GM11168 (cell line): ENCODE results near the gene STPG4.
"Not testable (repeated sequence)": the region's sequence is repeated elsewhere in the genome, so short reads cannot be mapped to it uniquely, and the experiment has no call there.

ENCODE experiments used
- in situ Hi-C: fragments of 300-500 bp; cut with MboI; formaldehyde crosslinking; loops from one replicate; pipeline ENCODE4 v1.12.0; 2022; ENCODE audit warnings: low sequenced_read_pairs; ENCODE audit not compliant: unreplicated experiment

Gene STPG4

DNA sequence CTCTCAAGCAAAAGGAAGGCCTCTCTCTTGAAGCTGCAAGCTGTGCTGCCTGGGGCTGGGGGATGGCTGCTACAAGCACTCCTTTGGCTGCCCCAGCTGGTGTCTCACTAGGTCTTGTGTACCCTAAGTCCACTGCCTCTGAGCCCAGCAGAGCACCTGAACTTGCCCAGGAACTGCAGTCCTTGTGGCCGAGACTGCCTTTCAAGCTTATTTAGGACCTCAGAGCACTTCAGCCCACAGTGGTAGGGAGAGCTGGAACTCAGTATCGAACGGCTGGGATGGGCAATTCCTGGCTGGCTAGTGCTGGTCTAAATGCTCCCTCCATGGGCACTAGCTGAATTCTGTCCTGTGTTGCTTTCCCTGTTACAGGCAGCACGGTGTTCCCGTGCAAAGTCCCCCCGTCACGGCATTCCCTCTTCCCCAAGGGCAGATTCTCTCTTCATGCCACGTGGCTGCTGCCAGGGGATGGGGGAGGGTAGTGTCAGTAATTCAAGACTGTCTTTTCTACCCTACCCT, 25.9 kb downstream of the STPG4 start:
- in situ Hi-C loops, result no loop called here

- in situ Hi-C loops, result no loop called here
These were observed 26.4 kb downstream of the STPG4 start for GRCh38 chr2:47128705-47129104.

DNA sequence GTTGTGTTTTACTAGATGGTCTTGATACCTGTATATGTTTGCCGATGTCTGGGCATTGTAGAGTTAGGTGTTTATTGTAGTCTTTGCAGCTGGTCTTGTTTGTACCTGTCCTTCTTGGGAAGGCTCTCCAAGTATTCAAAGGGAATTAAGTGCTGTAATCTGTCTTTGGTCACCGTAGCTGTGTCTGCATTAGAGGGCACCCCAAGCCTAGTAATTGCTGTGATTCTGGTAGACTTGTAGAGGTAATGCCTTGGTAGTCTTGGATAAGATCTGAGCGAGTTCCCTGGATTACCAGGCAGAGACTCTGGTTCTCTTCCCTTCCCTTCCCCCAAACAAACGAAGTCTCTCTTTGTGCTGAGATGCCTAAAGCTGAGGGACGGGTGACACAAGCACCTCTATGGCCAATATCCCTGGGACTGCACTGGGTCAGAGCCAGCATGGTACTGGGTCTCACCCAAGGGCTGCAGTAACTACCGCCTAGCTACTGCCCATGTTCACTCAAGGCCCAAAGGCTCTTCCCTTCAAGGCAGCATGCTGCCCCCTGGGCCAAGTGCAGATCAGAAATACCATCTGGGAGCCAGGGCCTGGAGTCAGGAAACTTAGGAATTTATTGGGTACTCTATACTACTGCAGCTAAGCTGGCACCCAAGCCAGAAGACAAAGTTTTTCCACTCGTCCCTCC, 27.1 kb downstream of the STPG4 start:
- in situ Hi-C loops, result no loop called here

DNA sequence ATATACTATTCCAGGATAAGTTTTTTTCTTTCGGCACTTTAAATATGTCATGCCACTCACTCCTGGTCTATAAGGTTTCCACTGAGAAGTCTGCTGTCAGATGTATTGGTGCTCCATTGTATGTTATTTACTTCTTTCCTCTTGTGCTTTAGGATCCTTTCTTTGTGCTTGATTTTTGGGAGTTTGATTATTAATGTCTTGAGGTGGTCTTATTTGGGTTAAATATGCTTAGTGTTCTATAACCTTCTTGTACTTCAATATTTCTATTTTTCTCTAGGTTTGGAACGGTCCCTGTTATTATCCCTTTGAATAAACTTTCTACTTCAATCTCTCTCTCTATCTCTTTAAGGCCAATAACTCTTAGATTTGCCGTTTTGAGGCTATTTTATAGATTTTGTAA, 28.3 kb downstream of the STPG4 start:
- in situ Hi-C loops, result no loop called here

DNA sequence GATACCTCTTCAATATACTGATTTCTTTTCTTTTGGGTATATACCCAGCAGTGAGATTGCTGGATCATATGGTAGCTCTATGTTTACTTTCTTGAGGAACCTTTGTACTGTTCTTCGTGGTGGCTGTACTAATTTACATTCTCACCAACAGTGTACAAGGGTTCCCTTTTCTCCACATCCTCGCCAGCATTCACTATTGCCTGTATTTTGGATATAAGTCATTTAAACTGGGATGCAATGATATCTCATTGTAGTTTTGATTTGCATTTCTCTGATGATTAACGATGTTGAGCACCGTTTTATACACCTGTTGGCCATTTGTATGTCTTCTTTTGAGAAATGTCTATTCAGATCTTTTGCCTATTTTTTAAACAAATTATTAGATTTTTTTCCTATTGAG, 30.4 kb downstream of the STPG4 start:
- in situ Hi-C loops, result not testable (repeated sequence)

DNA sequence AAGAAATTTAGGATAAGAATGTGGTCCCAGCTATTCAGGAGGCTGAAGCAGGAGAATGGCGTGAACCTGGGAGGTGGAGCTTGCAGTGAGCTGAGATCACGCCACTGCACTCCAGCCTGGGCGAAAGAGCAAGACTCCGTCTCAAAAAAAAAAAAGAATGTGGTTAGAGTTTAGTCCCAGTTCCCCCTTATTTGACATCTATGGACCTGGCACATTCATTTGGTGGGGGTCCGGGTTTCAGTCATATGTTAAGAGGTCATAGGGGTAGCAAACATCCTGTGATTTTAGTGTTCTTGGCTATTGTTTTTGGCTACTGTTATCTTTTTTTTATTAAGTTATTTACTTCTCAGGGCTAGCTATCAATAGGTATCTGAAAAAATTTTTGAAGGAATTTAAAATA, 34.7 kb downstream of the STPG4 start:
- in situ Hi-C loops, result not testable (repeated sequence)

GRCh38 chr2:47119001-47119400, 36.1 kb downstream of the STPG4 start:
- in situ Hi-C loops, result no loop called here

DNA sequence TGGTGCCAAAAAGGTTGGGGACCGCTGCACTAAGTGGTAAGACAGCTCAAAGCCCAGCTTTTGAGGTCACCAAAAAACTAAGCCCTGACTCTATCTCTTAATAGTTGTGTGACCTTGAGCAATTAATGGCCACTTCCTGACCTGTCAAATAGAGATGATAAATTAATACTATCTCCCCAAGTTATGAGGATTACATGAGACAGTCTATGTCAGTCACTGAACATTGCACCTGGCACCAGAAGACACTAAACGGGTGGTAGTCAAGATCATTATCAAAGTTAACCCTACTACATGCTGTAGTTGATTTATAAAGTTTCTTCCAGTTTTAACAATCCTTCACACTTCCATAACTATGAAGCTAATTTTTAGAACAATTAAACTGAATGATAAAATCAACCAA, 36.5 kb downstream of the STPG4 start:
- in situ Hi-C loops, result no loop called here

GRCh38 chr2:47112665-47113435, 42.3 kb downstream of the STPG4 start:
- in situ Hi-C loops, result no loop called here

GRCh38 chr2:47109680-47110079, 45.4 kb downstream of the STPG4 start:
- in situ Hi-C loops, result no loop called here

- in situ Hi-C loops, result no loop called here
These were observed 46.1 kb downstream of the STPG4 start for GRCh38 chr2:47109007-47109375.

DNA sequence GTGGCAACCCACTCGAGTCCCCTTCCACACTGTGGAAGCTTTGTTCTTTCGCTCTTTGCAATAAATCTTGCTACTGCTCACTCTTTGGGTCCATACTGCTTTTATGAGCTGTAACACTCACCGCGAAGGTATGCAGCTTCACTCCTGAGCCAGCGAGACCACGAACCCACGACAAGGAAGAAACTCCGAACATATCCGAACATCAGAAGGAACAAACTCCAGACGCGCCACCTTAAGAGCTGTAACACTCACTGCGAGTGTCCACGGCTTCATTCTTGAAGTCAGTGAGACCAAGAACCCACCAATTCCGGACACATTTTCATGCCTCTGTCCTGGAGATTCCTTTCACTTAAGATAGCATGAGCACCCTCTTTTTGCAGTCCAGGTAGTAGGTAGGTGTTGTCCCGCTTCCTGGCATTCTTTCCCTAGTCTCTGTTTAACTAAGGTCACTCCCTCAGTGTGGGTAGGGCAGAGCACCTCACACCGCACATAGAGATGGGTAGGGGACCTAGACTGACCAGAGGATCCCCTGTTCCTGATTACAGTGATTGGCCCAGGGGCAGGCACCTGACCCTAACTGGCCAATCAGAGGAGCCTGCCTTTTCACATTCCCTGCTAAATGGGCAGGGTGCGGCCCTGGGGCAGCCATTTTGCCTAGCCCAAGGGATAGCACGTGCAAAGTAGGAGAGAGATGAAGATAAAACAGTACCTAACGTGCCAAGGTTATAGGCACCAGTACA, 46.7 kb downstream of the STPG4 start:
- in situ Hi-C loops, result not testable (repeated sequence)

DNA sequence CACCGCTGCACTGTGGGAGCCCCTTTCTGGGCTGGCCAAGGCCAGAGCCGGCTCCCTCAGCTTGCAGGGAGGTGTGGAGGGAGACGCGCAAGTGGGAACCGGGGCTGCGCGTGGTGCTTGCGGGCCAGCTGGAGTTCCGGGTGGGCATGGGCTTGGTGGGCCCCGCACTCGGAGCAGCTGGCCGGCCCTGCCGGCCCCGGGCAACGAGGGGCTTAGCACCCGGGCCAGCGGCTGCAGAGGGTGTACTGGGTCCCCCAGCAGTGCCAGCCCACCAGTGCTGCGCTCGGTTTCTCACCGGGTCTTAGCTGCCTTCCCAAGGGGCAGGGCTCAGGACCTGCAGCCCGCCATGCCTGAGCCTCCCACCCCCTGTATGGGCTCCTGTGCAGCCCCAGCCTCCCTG, 47.9 kb downstream of the STPG4 start:
- in situ Hi-C loops, result not testable (repeated sequence)

GRCh38 chr2:47106231-47106630, 48.9 kb downstream of the STPG4 start:
- in situ Hi-C loops, result not testable (repeated sequence)

- in situ Hi-C loops, result not testable (repeated sequence)
These were observed 55.4 kb downstream of the STPG4 start for GRCh38 chr2:47099712-47100111.

- in situ Hi-C loops, result no loop called here
These were observed 56.2 kb downstream of the STPG4 start for GRCh38 chr2:47098953-47099352.

DNA sequence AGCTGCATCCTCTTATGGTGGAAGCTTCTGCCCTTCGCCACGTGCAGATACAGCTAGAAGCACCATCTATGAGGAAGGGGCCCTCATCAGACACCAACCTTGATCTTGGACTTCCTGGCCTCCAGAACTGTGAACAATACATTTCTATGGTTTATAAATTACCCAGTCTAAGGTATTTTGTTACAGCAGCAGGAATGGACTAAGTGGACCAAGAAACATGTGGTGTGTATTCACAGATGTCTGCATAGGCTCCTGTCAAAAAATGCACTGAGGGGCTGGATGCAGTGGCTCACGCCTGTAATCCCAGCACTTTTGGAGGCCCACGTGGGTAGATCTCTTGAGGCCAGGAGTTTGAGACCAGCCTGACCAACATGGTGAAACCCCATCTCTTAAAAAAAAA, 57.5 kb downstream of the STPG4 start:
- in situ Hi-C loops, result no loop called here

DNA sequence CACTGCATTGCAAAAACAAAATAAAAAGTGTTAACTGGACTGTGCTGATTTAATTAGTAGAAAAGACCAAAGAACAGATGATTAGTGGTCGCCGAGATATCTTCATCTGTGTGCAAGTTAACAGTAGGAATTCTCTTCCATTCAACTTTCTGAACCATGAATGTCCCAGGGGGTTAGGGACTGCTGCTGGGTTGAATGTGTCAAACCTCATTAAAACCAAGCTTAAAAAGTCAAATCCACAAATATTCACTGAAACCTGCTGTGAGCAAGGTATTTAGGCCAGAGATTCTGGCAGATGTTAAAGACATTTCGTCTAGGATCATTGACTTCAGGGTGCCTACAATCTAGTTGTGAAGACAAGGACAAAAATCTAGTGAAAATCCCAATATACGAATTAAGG, 58.7 kb downstream of the STPG4 start:
- in situ Hi-C loops, result no loop called here

DNA sequence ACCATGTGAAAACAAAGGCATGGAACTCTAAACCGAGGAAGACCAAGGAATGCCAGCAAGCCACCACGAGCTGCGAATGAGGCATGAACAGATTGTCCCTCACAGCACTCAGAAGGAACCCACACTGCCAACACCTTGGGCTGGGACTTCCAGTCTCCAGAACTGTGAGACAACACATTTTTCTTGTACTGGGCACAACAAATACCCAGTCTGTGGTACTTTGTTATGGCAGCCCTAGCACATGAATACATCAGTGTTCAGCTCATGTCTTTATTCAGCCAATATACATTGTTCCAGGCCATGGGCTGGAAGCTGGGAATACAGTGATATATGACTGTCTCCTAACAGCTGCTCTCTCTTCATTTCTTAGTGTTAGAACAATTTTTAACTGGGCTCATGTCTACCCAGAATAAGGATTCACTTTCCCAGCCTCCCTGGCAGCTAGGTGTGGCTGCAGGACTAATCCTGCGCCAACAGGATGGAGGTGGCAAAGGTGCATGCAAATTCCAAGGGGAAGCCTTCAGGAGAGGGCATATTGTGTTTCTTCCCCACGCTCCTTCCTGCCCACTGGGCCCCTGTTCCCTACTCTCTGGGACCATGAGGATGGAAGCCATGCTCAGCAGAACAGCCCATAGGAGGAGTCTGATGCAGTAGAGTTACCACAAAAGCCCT, 59.6 kb downstream of the STPG4 start:
- in situ Hi-C loops, result no loop called here

GRCh38 chr2:47094511-47095142, 60.5 kb downstream of the STPG4 start:
- in situ Hi-C loops, result no loop called here
